GM12865 (cell line): ENCODE results near the gene PRR22.

ENCODE experiments used
- DNase-seq: peaks from one replicate; pipeline ENCODE4 v3.0.0; 2010; ENCODE audit warnings: low read depth
- H3K4me3 ChIP-seq: 2 replicates; pipeline ENCODE4 v1.5.1; 2011; ENCODE audit warnings: mild to moderate bottlenecking, low read depth, low read length, control low read depth
- TF ChIP-seq, protein P1 (sequence below): IDR thresholded peaks from 2 replicates; pipeline ENCODE4 v1.5.1; 2011; ENCODE audit warnings: low read length, control low read depth, low read depth, inconsistent platforms; ENCODE audit not compliant: insufficient read depth; ENCODE audit errors: missing control alignments

PRR22 gene

DNA sequence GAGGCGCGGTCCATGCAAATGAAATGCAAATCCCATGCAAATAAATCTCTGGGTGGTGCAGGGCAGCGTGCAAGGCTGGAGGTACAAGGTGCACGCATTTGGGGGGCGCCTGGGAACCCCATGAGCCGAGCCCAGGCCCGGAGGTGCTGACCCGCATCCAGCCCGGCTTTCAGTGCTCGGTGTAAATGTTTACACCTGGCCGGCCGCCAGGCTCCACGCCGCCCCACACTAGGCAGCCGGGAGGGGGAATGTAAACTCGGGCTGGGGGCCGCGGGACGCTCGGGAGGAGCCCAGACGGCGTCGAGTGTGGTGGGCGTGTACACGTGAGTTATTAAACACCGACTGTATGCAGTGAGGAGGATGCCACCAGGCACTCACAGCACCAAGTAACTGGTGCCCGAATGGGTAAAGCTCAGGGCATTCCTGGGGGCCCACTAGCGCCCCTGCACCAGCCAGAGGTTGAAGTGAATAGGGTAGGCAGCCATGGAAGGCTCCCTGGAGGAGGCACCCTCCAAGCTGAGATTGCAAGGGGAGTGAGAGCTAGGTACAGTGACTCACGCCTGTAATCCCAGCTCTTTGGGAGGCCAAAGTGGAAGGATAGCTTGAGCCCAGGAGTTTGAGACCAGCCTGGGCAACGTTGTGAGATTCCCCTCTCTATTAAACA lies 37.8 kb upstream of the PRR22 start:
- TF ChIP-seq, protein P1, sequence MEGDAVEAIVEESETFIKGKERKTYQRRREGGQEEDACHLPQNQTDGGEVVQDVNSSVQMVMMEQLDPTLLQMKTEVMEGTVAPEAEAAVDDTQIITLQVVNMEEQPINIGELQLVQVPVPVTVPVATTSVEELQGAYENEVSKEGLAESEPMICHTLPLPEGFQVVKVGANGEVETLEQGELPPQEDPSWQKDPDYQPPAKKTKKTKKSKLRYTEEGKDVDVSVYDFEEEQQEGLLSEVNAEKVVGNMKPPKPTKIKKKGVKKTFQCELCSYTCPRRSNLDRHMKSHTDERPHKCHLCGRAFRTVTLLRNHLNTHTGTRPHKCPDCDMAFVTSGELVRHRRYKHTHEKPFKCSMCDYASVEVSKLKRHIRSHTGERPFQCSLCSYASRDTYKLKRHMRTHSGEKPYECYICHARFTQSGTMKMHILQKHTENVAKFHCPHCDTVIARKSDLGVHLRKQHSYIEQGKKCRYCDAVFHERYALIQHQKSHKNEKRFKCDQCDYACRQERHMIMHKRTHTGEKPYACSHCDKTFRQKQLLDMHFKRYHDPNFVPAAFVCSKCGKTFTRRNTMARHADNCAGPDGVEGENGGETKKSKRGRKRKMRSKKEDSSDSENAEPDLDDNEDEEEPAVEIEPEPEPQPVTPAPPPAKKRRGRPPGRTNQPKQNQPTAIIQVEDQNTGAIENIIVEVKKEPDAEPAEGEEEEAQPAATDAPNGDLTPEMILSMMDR = no peak
- no peak overlapping the region for H3K4me3 ChIP-seq
- no peak for DNase-seq

DNA sequence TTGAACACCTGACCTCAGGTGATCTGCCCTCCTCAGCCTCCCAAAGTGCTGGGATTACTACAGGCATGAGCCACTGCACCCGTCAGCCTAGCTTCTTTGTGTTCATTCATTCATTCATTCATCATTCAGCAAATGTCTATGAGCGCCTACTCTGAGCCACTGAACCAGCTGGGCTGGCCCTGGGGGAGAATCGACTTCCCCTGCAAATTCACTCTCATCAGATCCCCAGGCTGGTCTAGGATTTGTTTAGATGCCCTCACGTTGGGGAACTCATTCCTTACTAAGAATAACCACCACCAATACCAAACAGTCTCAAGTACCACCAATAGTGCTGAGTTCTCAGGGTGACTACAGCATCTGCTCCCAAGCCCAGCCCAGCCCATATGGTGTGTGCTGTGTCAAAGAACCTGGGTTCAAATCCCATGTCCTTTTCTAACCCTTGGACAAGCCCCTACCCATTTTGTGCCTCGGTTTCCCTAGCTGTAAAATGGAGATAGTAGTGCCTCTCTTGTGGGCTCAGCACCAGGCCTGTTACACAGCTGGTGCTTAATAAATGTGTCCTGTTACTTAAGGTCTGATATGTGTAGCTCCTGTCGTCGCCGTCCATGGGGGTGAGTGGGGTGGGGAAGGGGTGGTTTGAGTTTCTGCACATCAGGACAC lies 37.1 kb upstream of the PRR22 start:
- DNase-seq = no peak
- no peak overlapping the region for H3K4me3 ChIP-seq
- TF ChIP-seq, protein P1 = no peak

DNA sequence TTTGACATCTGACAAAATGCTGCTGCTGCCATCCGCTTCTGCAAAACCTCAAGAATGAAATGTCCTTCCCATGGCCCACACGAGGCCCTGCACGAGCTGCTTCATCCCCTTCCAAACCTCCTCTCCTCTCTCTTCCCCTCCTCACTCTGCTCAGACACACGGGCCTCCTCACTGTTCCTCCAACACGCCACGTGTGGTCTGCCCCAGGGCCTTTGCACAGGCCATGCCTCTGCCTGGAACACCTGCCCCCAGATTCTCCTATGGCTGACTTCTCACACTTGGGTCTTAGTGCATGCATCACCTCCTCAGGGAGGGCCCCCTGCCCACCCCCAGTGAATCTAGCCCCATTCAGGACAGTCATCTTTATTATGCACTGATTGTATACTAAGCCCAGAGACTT lies 36.2 kb upstream of the PRR22 start:
- TF ChIP-seq, protein P1 = no peak
- no peak overlapping the region for H3K4me3 ChIP-seq
- no peak for DNase-seq

DNA sequence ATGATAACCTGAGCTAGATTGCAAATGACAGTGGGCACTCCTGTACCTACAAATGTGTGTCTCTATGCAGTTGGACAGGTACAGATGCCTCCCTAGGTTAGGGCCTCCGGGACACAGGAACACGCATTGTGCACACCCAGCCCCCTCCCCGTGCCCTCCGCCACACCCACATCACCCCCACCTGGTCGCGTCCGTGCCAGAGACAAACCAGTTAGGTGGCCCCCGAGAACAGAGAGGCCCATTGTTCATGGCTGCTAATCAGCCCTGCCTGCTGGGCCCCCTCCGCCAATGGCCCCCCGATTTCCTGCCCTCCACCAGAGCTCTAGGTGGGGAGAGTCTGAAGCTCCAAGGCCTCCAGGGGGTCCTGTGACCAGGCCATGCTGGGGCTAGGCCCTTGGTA lies 34.0 kb upstream of the PRR22 start:
- TF ChIP-seq, protein P1 = no peak
- no peak for DNase-seq
- H3K4me3 ChIP-seq = no peak overlapping the region

DNA sequence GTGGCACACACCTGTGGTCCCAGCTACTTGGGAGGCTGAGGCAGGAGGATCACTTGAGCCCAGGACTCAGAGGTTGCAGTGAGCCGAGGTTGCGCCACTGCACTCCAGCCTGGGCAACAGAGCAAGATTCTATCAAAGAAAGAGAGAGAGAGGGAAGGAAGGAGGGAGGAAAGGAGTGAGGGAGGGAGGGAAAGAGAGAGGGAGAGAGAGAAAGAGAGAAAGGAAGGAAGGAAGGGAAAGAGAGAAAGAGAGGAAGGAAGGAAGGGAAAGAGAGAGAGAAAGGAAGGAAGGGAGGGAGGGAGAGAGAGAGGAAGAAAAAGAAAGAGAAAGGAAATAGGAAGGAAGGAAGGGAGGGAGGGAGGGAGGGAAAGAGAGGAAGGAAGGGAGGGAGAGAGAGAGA lies 32.7 kb upstream of the PRR22 start:
- DNase-seq = no peak
- H3K4me3 ChIP-seq = no peak overlapping the region
- TF ChIP-seq, protein P1 = no peak

DNA sequence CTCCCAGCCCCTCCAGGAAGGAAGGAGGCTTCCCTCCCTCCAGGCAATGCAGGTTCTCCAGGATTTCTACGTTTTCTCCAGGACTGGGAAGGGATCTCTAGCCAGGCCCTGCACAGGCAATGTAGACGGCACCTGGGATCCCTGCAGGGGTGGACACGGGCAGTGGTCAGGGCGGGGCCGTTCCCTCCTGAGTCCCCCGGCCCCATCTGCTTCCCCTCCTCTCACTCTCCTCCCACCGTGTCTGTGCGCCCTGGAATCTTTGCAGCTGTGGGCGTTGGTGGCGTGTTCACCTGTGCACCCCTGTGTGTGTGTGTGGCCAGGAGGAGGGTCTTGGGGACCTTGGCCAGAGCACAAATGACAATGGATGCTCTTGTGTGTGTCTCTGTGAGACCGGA lies 30.3 kb upstream of the PRR22 start:
- TF ChIP-seq, protein P1 = no peak
- DNase-seq = no peak
- H3K4me3 ChIP-seq = no peak overlapping the region
